AG04449 (cell line): ENCODE data around the gene SHISA8.
A peak's percentile ranks its signal among the peaks of the same experiment; 100 is the strongest.
"Not testable (repeated sequence)": the region's sequence is repeated elsewhere in the genome, so short reads cannot be mapped to it uniquely, and the experiment has no call there.

Experiments used
- CTCF ChIA-PET: fragments of 350-600 bp; formaldehyde crosslinking; extraction: SDS; loops from one replicate; lab custom pipeline; 2021; ENCODE audit warnings: antibody characterized with exemption; lab: Yijun Ruan, JAX
- POLR2A ChIA-PET: fragments of 400-600, 350-600 bp; formaldehyde crosslinking; extraction: SDS; loops from one replicate; lab custom pipeline; 2020; ENCODE audit warnings: antibody characterized with exemption, inconsistent platforms; lab: Yijun Ruan, JAX
- DNase-seq: peaks from one replicate; pipeline ENCODE4 v3.0.0-alpha.2; 2010; ENCODE audit warnings: low read depth, low spot score
- H3K4me3 ChIP-seq: 2 replicates; pipeline ENCODE4 v1.5.1; 2011; ENCODE audit warnings: low read depth, mild to moderate bottlenecking, control low read depth, low read length
- CTCF ChIP-seq: IDR thresholded peaks from one replicate; pipeline ENCODE4 v1.5.1; 2011; ENCODE audit warnings: mild to moderate bottlenecking, moderate library complexity, low read length, control low read depth, inconsistent platforms; ENCODE audit not compliant: insufficient read depth; ENCODE audit errors: missing control alignments

The SHISA8 gene

DNA sequence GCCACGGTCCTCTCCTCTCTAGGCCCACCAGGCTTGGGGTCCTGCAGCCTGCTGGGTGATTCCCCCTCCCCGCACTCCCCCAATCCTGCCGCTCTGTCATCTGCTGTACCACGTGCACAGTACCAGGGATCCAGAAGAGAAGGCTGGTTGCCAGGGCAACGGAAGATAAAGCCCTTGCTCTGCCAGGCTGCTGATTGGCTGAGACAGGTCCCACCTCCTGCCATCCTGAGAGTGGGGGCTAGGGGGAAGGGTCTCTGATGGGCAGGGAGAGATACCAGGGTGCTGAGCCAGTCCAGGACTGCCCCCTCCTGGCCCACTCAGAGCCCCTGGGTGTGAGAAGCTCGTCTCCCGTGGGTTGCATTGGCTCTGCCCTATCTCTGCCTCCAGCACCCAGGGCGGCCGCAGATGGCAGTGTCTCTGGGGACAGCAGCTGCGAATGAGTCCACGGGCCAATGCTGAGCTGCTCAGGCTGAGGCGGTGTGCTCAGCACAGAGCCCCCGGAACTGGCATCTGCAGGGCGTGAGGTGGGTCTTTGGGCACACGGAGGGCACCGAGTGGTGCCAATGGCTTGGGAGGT, 37.1 kb upstream of the SHISA8 start, which contains the start of gene SMIM45:
SMIM45 (plus strand) TSS at position 253 of the 577 bp plus-strand sequence.
- ChIA-PET POLR2A (no interaction called here), CTCF (interaction anchor here (1.1 to 2.9 kb wide), 4 partner anchors 11 to 285 kb away, joined by 4 to 9 read pairs (median 4); no protein-coding TSS in a partner anchor)
- DNase-seq: no peak
- H3K4me3 ChIP-seq: no peak within 1 kb of the TSS
- TF ChIP-seq CTCF: no peak

DNA sequence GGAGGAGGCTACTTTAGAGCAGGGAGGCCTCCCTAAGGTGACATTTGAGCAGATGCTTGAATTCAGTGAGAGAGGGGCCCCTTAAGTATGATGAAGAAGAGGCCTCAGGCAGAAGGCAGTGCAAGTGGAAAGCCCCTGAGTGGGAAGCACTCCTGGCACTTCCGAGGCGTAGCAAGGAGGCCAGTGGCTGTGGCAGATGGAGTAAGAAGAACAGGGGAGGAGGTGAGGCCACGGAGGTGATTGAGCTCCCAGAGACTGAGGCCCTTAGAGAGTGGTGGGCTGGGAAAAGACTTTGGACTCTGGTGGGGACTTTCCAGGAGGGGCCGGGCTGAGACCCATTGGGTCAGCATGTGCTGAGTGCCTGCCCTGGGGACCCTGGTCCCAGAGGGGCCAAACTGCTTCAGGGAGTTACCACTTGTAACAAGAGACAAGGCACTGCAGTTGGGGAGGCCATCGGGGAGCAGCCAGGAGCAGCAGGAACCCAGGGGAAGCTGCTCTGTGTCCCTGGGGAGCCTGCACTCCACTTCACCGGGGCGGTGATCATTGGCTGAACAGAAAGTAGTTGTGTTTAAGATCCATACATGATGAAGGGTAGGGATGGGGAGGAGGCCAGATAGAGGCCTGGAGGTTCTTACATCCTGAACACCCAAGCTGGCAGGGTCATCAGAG, 34.6 kb upstream of the SHISA8 start:
- POLR2A ChIA-PET: no interaction called here
- TF ChIP-seq CTCF: no peak
- CTCF ChIA-PET: interaction anchor here (1.0 to 1.7 kb wide), 4 partner anchors 7 to 252 kb away, joined by 3 to 6 read pairs (median 4); no protein-coding TSS in a partner anchor
- no peak for DNase-seq
- H3K4me3 ChIP-seq: no peak overlapping the region

DNA sequence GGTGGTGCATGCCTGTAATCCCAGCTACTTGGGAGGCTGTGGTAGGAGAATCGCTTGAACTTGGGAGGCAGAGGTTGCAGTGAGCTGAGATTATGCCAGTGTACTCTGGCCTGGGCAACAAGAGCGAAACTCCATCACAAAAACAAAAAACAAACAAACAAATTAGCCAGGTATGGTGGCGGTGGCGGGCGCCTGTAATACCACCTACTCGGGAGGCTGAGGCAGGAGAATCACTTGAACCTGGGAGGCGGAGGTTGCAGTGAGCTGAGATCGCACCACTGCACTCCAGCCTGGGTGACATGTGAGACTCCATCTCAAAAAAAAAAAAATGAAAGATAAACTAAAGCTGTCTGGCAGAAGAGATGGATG, 34.0 kb upstream of the SHISA8 start:
- DNase-seq, POLR2A ChIA-PET, H3K4me3 ChIP-seq: not testable (repeated sequence)
- CTCF ChIA-PET: interaction anchor here (1.1 to 3.4 kb wide), 3 partner anchors 7 to 202 kb away, joined by 4 to 17 read pairs (median 4); no protein-coding TSS in a partner anchor

- CTCF ChIA-PET: interaction anchor here (1.1 to 9.9 kb wide), 3 partner anchors 9 to 249 kb away, joined by 4 to 387 read pairs (median 17); partner anchors contain the start of gene MEI1
- POLR2A ChIA-PET: interaction anchor here (0.6 kb wide), 1 partner anchor 429 kb away, joined by 5 read pairs; no protein-coding TSS in a partner anchor
- H3K4me3 ChIP-seq: no peak overlapping the region
- no peak for TF ChIP-seq CTCF
- no peak for DNase-seq
Observed at GRCh38 chr22:41948142-41948541, 33.3 kb upstream of the SHISA8 start.

- CTCF ChIA-PET: interaction anchor here (0.6 to 9.9 kb wide), 9 partner anchors 9 to 490 kb away, joined by 3 to 387 read pairs (median 5); partner anchors contain the start of genes MEI1 and SEPTIN3
Observed at GRCh38 chr22:41947424-41948080, 32.7 kb upstream of the SHISA8 start.

More at GRCh38 chr22:41947424-41948080, 32.7 kb upstream of the SHISA8 start:
- TF ChIP-seq CTCF: no peak
- peak overlapping the region; percentile 88; the same call in 1 of the 2 replicates for H3K4me3 ChIP-seq
- no peak for DNase-seq
- POLR2A ChIA-PET: interaction anchor here (0.6 kb wide), 1 partner anchor 428 kb away, joined by 5 read pairs; no protein-coding TSS in a partner anchor
